ENCODE measurements around the gene NELL1.
A peak's percentile ranks its signal among the peaks of the same experiment; 100 is the strongest.

NELL1 gene

GRCh38 chr11:21456186-21456585 is 786.8 kb downstream of the NELL1 start:
- DNase-seq = no peak

GRCh38 chr11:21460082-21460481 is 790.7 kb downstream of the NELL1 start:
- DNase-seq = no peak

- DNase-seq = no peak
Observed at GRCh38 chr11:21461701-21462100, 792.3 kb downstream of the NELL1 start.

GRCh38 chr11:21464601-21465193 is 795.3 kb downstream of the NELL1 start:
- DNase-seq = no peak

DNA sequence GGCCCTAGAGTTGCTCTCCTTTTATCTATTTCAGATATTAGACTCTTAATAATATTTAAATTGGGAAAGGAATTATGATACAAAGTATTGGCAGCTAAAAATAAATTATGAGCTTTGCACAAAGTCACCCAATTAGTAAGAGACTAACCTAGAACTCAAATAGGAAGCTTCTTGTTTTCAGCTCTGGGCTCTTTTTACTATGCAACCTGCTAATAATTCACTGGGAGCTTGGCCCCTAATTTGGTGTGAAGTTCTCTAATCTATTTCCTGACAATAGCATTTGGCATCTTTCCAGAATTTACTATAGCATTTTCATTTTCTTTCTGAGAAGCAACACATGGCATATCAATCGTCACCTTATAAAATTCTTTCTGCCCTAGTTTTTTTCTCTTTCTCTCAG is 795.8 kb downstream of the NELL1 start:
- no peak for DNase-seq

GRCh38 chr11:21465920-21466319 is 796.5 kb downstream of the NELL1 start:
- DNase-seq = no peak

DNA sequence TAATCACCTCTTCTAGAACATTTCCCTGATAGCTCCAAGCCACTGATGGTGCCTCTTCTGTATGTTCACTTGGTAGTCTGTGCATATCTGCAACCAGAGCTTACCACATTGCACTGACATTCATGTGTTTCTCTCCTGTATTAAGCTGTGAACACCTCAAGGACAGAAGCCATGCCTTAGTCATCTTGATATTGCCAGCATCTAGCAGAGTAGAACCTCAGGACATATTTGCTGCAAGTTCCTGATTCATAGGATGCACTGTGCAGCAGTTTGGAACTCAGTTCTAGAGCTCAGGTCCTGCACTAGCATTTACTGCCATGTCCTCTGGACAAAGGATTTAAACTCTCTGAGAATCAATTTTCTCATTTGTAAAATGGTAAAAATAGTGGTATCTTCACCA is 801.1 kb downstream of the NELL1 start:
- DNase-seq = no peak

DNA sequence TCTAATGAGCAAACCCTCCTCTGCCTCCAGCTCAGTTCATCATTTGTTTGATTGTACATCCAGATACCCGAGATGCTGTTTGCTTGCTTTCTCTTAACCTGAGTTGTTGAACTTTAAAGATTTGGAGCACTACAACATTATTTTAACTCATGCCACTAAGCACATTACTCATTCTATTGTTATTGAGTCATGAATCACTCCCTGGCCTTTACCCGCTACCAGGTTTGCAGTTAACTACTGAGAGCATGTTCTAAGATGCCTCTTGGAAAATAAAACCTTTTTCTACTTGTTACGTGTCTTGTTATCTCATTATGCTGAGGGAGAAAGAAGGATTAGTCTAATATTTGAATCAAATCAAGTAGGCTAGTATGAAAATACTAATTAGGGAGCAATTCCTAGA is 802.9 kb downstream of the NELL1 start:
- no peak for DNase-seq

- no peak for DNase-seq
Observed at GRCh38 chr11:21474529-21474928, 805.1 kb downstream of the NELL1 start.

- no peak for DNase-seq
Observed at GRCh38 chr11:21475276-21475675, 805.9 kb downstream of the NELL1 start.

DNA sequence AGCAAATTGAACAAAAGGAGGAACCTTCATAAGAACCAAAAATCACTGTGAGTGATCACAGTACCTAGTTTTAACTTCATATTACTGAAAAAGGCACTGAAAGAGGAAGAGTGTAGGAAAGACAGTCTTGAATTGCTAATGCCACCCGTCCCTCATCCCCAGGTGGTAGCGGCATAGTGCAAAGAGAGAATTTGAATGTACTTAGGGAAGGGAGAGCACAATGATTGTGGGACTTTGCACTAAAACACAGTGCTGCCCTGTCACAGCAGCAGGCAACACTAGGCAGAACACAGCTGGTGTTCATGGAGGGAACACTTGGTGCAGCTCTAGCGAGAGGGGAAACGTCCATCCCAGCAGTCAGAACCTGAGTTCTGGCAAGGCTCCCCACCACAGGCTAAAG is 807.2 kb downstream of the NELL1 start:
- no peak for DNase-seq

- no peak for DNase-seq
Observed at GRCh38 chr11:21480240-21480639, 810.9 kb downstream of the NELL1 start.

GRCh38 chr11:21481255-21481654 is 811.9 kb downstream of the NELL1 start:
- no peak for DNase-seq

- DNase-seq = no peak
Observed at GRCh38 chr11:21484039-21484438, 814.7 kb downstream of the NELL1 start.

- DNase-seq = no peak
Observed at GRCh38 chr11:21485006-21485405, 815.6 kb downstream of the NELL1 start.

- DNase-seq = no peak
Observed at GRCh38 chr11:21485426-21485825, 816.0 kb downstream of the NELL1 start.

GRCh38 chr11:21489416-21490115 is 820.2 kb downstream of the NELL1 start:
- DNase-seq = no peak

GRCh38 chr11:21492931-21493330 is 823.5 kb downstream of the NELL1 start:
- DNase-seq = no peak

DNA sequence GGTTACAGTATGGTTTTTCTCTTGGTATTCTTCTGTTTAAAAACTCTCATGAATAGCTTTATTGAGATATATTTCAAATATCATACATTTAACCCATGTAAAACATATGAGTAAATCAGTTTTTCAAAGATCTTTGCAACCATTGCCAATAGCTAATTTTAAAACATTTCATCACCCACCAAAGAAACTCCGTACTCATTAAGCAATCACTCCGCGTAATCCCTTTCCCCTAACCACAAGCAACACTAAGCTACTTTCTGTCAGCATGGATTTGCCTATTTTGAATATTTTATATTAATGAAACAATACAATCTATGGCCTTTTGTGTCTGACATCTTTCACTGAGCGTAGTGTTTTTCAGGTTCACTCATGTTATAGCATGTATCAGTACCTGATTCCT is 825.6 kb downstream of the NELL1 start:
- no peak for DNase-seq

GRCh38 chr11:21495879-21496278 is 826.5 kb downstream of the NELL1 start:
- DNase-seq = no peak

GRCh38 chr11:21501245-21501644 is 831.9 kb downstream of the NELL1 start:
- DNase-seq = no peak

DNA sequence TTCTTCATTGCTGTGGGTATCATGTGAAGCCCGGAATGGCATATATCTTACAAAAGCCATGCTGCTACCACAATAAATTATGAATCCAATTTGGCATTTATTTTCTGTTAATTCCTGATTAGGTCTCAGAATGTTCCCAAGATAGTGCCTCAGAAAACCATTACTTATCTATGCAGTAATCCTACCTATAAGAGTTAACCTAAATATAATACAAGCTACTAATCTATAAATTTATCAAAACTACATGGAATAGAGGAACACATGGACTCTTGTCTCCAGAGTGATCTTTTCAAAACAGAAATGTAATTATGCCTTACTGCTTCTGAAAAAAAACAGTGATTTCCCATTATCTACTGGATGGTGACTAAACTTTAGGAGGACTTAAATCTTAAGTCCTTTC is 835.7 kb downstream of the NELL1 start:
- no peak for DNase-seq

- DNase-seq = peak; percentile 1
Observed at GRCh38 chr11:21511835-21512440, 842.6 kb downstream of the NELL1 start.

DNA sequence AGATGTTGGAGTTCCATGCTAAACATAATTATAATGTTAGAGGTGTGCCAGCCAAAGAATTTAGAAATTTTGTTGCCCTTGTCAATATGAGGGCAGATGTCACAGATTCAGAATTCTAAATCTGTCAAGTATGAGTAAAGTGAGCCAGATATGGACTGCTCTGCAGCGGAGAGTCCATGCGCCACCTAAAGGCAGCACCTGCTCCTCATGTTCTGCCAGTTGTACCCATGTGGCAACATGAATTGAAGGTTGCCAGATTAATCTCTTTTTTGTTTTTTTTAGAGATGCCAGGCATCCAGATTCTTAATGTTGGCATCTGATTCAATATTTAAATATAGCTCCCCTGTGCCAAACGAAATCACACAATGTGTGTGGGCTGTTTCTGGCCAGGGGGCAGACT is 844.9 kb downstream of the NELL1 start:
- no peak for DNase-seq

GRCh38 chr11:21520244-21520643 is 850.9 kb downstream of the NELL1 start:
- DNase-seq = no peak
